Ovary (tissue), 9 donors: ENCODE data around the gene ZSCAN5A. TPM values are rescaled to one million over a fixed set of nuclear protein-coding genes. Genes with fewer than 3 reads are reported as not detected.

Source experiments
- DNase-seq, 5 donors: peaks; one replicate each; pipeline ENCODE4 v3.0.0-alpha.2; 2019 to 2020
- H3K27ac ChIP-seq, 2 donors: fragments of 200-600 bp; one replicate each; pipeline versions ENCODE4 v1.5.1 to v1.8.0; 2019 to 2022
- H3K27me3 ChIP-seq: fragments of 200-600 bp; one replicate; pipeline ENCODE4 v1.8.0; 2022
- H3K36me3 ChIP-seq: fragments of 200-600 bp; sonication (generic); one replicate; pipeline ENCODE4 v1.5.1; 2019
- H3K4me1 ChIP-seq: one replicate; pipeline ENCODE4 v1.8.1; 2013; ENCODE audit warnings: mild to moderate bottlenecking, moderate library complexity; ENCODE audit not compliant: insufficient read depth
- H3K4me3 ChIP-seq: fragments of 200-600 bp; sonication (generic); one replicate; pipeline ENCODE4 v1.5.1; 2017
- H3K9me3 ChIP-seq, 2 donors: fragments of 200-600 bp in 1 of 2; sonication (generic) in 1 of 2; one replicate each; pipeline versions ENCODE4 v1.5.1 to v1.8.1; 2013 to 2019; ENCODE audit warnings: mild to moderate bottlenecking in 1 of 2, moderate library complexity in 1 of 2
- EP300 ChIP-seq: sonication (generic); formaldehyde crosslinking; IDR thresholded peaks from one replicate; pipeline ENCODE4 v1.6.1; 2017; ENCODE audit warnings: antibody characterized with exemption
- POLR2A ChIP-seq: fragments of 450-650 bp; IDR thresholded peaks from one replicate; pipeline ENCODE4 v1.6.1; 2017; ENCODE audit warnings: antibody characterized with exemption, mild to moderate bottlenecking, moderate library complexity
- WGBS, 3 donors: extraction: QIAGEN DNeasy Blood & Tissue Kit in 1 of 3; methylation state at CpG; one replicate each; pipeline versions ENCODE4 v1.1.5 to v1.1.7; 2013 to 2017; 5-methylcytosine and 5-hydroxymethylcytosine counted together
- intact Hi-C, 4 donors: fragments of 100-400 bp; cut with DNase I; formaldehyde crosslinking; loops; one replicate each; pipeline versions ENCODE4 v1.11.0 to v1.15.1; 2022 to 2023
- polyA plus RNA-seq, 2 donors: library from polyadenylated mRNA; stranded (reverse); fragments of 200-250 nt in 1 of 2; fragments of 350-450 nt in 1 of 2; fragmentation: Illumina TruSeq in 1 of 2; extraction: RNeasy Lipid Tissue Mini Kit (QIAGEN cat#74804) in 1 of 2; gene quantifications; one replicate each; pipeline ENCODE4 v1.2.3, GENCODE V29; 2013 to 2014
- total RNA-seq, 7 donors: library from RNA; depleted of rRNA in 2 of 7; stranded (reverse); fragments of >200 nt in 2 of 7; fragmentation: NEBNext Ultra II Directional in 3 of 7; extraction: Animal tissue kit (Norgen Biotek cat#: 25700) in 3 of 7; gene quantifications; one replicate each; pipeline versions ENCODE4 v1.1.0 to v1.2.4, GENCODE V29; 2016 to 2023
- TF ChIP-seq, protein P1 (sequence below), 3 donors: fragments of 450-650 bp in 2 of 3; fragments of 200-600 bp in 1 of 3; IDR thresholded peaks; one replicate each; pipeline versions ENCODE4 v1.5.1 to v1.8.0; 2016 to 2022; ENCODE audit warnings: antibody characterized with exemption in 3 of 3, mild to moderate bottlenecking in 1 of 3
- donor health status: DM: no; HTN: no; CAD: no; lungs with moderate emphysema.
- donor health status: DM: no; HTN: no; CAD: no.
- donor health status: Bipolar disorder and iron deficiency.
- donor health status: DM: yes; HTN: yes; CAD: no.
- donor health status: DM: no; HTN: no; CAD: no.
- donor health status: DM: yes; HTN: yes; CAD: no.

ZSCAN5A gene
- total and polyA plus RNA-seq, 9 donors: 4.6 to 25.7 (median 11.5) TPM

GRCh38 chr19:56312787-56313657 is 1.6 kb downstream of the ZSCAN5A start:
- WGBS, 3 donors: 63 to 69% (median 67%) methylated on average over 10 of the region's 10 CpGs
- no peaks in the 10 kb centered on the region for H3K36me3 ChIP-seq
- DNase-seq: no peak
- no peak overlapping the region for H3K4me3 ChIP-seq
- TF ChIP-seq, protein P1, sequence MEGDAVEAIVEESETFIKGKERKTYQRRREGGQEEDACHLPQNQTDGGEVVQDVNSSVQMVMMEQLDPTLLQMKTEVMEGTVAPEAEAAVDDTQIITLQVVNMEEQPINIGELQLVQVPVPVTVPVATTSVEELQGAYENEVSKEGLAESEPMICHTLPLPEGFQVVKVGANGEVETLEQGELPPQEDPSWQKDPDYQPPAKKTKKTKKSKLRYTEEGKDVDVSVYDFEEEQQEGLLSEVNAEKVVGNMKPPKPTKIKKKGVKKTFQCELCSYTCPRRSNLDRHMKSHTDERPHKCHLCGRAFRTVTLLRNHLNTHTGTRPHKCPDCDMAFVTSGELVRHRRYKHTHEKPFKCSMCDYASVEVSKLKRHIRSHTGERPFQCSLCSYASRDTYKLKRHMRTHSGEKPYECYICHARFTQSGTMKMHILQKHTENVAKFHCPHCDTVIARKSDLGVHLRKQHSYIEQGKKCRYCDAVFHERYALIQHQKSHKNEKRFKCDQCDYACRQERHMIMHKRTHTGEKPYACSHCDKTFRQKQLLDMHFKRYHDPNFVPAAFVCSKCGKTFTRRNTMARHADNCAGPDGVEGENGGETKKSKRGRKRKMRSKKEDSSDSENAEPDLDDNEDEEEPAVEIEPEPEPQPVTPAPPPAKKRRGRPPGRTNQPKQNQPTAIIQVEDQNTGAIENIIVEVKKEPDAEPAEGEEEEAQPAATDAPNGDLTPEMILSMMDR (IDR thresholded peaks at IDR 0.05): no peak
- TF ChIP-seq EP300 (no peak), POLR2A (no peak)
- peaks cover 7% of the 10 kb centered on the region for H3K4me1 ChIP-seq
- H3K27me3 ChIP-seq: no peaks in the 10 kb centered on the region
- no peak overlapping the region for H3K27ac ChIP-seq
- no peaks in the 10 kb centered on the region for H3K9me3 ChIP-seq
- intact Hi-C loops: no loop called here

- no peak for DNase-seq
- Histone ChIP-seq H3K9me3 (no peaks in the 10 kb centered on the region), H3K36me3 (no peaks in the 10 kb centered on the region), H3K4me1 (peaks cover 7% of the 10 kb centered on the region), H3K27ac (no peak overlapping the region), H3K27me3 (no peaks in the 10 kb centered on the region), H3K4me3 (no peak overlapping the region)
- intact Hi-C loops: no loop called here
- TF ChIP-seq EP300: no peak
- no peak for TF ChIP-seq POLR2A
- TF ChIP-seq, protein P1 (IDR thresholded peaks at IDR 0.05): no peak
- 73 to 87% (median 80%) methylated on average over 4 of the region's 4 CpGs for WGBS, 3 donors
Observed at GRCh38 chr19:56312342-56312741, 2.3 kb downstream of the ZSCAN5A start.

GRCh38 chr19:56310462-56310861 is 4.2 kb downstream of the ZSCAN5A start:
- no peaks in the 10 kb centered on the region for H3K36me3 ChIP-seq
- H3K27me3 ChIP-seq: no peaks in the 10 kb centered on the region
- peaks cover 3% of the 10 kb centered on the region for H3K4me1 ChIP-seq
- intact Hi-C loops: no loop called here
- no peaks in the 10 kb centered on the region for H3K9me3 ChIP-seq
- DNase-seq: no peak
- no peak overlapping the region for H3K27ac ChIP-seq
- 70 to 71% (median 71%) methylated on average over 8 of the region's 8 CpGs for WGBS, 3 donors
- H3K4me3 ChIP-seq: no peak overlapping the region
- TF ChIP-seq, protein P1 (IDR thresholded peaks at IDR 0.05): no peak
- no peak for TF ChIP-seq EP300

GRCh38 chr19:56309511-56310185 is 5.0 kb downstream of the ZSCAN5A start:
- TF ChIP-seq EP300: no peak
- TF ChIP-seq POLR2A: no peak
- TF ChIP-seq, protein P1 (IDR thresholded peaks at IDR 0.05): no peak
- intact Hi-C loops: loop anchor here in 1 of 4 donors (10.0 kb wide), 1 partner anchor 165 kb away; the partner anchor contains the start of gene ZNF444
- DNase-seq: peak in 1 of 5 donors; percentile 51
- Histone ChIP-seq H3K27me3 (no peaks in the 10 kb centered on the region), H3K36me3 (no peaks in the 10 kb centered on the region), H3K4me1 (peaks cover 3% of the 10 kb centered on the region), H3K27ac (no peak overlapping the region), H3K4me3 (no peak overlapping the region), H3K9me3 (no peaks in the 10 kb centered on the region)
- 80 to 86% (median 81%) methylated on average over 11 of the region's 11 CpGs for WGBS, 3 donors
